ENCODE data around the gene UCN3.

Gene UCN3, protein sequence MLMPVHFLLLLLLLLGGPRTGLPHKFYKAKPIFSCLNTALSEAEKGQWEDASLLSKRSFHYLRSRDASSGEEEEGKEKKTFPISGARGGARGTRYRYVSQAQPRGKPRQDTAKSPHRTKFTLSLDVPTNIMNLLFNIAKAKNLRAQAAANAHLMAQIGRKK

DNA sequence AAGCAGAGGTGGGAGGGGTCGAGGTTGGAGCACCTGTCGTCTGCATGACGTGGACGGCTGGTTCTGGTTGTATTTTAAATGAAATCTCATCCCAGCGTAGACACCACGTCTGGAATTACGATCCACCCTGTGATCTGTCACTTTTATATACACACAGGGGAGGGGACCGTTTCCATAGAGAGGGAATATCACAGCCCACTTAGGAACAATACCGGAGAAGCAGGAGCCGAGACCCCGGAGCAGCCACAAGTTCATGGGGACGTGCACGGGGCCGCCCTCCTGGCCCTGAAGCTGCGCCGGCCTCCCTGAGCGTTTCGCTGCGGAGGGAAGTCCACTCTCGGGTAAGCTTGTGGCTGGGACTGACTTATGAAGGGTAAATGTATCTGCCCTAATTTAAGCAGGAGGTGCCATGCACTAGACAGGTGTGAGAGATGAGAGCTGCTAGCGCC, at the start of gene UCN3:
Gene UCN3, plus strand, starts transcription at position 77 of the 449 bp plus-strand sequence. CDS start 8,755 bp downstream, outside the sequence.
- DNase-seq (ENCODE audit: low spot score): no peak

DNA sequence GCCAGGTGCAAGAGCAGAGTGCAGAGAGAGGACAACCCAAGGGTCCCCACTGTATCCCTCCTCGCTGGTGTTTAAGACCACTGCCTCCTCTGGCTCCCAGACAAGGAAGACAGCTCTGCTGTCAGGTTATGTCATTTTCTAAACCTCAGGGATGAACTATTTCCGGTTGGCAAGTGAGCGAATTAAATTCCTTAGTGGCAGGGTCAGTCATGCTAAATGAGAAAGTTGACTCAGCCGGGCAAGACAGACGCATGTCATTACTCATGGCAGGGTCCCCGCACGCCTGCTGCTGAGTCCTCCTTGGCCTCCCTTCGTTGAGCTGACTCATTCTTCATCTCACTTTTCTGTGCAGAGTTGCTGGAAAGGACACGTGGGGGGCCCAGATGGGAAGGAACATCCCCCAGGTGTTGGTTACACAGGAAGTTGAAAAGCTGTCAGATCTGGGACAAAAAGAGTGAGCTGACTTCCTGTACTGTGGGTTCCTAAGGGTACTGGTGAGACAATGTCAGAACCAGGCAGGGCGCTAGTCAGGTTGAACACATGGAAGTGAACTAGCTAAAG, 47.1 kb upstream of the UCN3 start:
- DNase-seq (ENCODE audit: low spot score): no peak

DNA sequence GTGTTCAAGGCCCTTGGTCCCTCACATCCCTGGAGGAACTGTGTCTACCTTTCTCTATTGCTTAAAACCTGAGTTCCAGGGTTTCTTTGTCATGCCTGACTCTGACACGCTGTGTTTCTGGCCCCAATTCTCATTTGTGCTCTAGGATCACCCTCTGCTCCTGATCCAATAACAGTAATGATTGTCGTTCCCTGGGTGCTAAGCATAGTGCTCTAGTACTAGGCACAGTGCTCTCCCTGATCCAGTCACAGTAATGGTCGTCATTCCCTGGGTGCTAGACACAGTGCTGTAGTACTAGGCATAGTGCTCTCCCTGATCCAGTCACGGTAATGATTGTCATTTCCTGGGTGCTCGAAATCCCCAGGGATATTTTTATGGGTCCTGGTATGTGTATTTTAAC, 46.6 kb upstream of the UCN3 start:
- no peak for DNase-seq (ENCODE audit: low spot score)

DNA sequence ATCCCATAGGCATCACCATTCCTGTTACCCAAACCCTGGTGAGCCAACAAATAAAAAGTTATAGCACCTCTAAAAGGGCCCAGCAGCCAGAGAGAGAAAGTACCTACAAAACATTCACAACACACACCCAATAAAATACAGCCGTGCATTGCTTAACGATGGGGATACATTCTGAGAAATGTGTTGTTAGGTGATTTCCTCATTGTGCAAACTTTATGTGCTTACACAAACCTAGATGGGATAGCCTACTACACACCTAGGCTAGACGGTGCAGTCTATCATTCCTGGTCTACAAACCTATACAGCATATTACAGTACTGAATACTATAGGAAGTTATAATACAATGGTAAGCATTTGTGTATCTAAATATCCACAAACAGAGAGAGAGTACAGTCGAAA, 44.9 kb upstream of the UCN3 start:
- no peak for DNase-seq (ENCODE audit: low spot score)

DNA sequence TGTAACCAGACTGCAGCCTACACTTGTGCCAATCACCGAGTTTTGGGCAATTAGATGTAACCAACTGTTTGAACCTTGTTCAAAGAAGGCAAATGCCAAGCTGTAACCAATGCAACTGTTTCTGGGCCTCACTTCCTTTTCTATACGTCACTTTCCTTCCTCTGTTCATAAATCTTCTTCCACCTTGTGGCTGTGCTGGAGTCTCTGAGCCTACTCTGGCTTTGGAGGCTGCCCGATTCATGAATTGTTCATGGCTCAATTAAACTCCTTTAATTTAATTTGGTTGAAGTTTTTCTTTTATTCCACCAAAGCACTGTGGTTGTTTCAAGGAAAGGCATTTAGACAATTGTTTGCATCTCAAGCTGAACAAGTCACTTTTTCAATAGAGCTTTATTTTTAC, 43.5 kb upstream of the UCN3 start:
- DNase-seq (ENCODE audit: low spot score): no peak

DNA sequence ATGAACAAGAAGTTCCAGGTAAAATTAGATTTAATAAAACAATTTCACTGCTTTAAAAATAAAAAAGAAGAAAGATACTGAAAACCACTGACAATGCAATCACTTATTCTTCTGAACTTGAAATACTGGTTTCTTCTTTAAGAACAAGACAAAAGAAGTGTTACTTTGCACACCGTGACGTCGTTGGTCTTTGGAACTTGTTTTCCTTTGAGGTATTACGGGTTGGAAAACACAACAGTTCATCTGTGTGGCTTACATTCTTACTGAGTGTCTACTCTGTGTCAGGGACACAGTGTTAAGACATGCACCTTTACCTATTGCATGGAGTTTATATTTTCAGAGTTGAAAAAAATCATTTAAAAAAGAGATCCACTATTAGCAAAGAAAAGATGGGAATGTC, 41.3 kb upstream of the UCN3 start:
- DNase-seq (ENCODE audit: low spot score): no peak

DNA sequence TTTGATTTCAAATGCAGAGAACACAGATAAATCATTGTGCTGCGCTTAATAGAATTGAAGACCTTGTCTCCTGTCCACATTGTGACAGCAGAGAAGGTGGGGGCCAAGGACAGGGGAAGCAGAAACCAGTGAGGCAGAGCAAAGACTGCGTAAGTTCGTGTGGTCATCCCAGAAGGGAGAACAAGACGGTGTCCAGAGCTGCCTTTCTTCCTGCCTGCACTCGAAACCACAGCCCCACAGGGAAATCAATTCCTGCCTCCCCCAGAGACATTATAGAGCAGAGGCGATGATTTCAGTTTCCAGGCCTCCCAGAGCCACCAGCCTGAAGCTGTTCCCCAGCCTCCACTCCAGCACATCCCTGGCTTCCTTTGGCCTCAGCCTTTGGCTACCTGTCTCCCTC, 39.7 kb upstream of the UCN3 start:
- DNase-seq (ENCODE audit: low spot score): no peak

DNA sequence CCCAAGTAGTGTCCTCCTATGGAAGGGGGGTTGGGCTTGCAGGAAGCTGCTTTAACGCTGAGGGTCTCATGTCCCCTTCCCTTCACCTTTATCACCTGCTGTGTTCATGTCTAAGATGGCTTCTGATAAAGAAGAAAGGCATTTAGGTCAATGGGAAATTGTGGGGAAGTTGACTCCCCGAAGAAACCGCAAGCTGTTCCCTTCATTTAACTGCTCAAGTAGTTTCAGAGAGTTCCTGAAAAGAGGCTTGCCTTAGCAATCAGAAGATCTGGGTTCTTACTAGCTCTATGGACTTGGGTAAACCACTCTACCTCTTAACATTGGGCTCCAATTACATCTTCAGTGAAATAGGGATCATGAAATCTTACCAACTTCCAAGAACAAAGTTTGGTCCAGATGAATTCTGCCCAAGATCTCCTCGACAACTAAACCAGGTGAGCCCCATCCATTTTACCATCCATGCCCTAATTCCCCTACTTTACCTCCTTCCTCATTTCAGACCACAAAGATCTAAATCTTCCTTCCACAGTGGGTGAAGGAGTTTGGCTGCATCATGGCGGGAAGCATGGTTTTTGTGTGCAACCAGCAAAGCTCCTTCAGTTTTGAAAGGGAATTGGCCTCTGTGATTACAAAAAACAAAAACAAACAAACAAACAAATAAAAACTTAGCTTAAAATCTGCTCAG, 30.4 kb upstream of the UCN3 start:
- no peak for DNase-seq (ENCODE audit: low spot score)

DNA sequence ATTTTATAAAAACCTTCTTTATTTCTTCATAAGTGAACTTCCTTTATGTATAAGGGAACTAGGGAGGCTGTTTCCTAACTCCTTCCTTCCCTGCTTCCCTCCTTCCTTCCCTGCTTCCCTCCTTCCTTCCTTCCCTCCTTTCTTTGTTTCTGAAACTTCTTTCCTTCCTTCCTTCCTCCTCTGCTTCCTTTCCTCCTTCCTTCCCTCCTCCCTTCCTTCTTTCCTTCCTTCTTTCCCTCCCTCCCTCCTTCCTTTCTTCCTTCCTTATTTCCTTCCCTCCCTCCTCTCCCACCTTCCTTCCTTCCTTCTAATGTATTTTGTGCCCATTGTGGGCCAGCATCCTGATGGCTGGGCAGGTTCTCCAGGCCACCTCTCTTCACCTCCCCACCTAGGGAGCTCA, 26.8 kb upstream of the UCN3 start:
- no peak for DNase-seq (ENCODE audit: low spot score)

DNA sequence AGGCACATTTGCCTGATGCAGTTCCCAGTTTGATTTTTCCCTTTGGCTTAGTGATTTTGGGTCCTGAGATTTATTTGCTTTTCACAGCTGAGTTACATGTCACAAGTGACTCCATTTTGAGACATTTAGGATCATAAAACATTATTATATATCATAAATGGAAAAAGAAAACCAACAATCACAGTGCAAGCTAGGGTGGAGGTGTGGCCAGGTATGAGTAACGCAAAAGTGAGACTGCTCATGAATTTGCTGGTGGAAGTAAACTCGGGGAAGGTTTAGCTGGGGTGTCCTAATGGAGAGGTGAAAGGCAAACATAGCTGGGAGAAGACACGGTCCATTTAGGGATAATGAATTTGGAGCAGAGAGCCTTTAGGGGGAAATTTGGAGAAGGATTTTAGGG, 21.7 kb upstream of the UCN3 start:
- DNase-seq (ENCODE audit: low spot score): no peak

DNA sequence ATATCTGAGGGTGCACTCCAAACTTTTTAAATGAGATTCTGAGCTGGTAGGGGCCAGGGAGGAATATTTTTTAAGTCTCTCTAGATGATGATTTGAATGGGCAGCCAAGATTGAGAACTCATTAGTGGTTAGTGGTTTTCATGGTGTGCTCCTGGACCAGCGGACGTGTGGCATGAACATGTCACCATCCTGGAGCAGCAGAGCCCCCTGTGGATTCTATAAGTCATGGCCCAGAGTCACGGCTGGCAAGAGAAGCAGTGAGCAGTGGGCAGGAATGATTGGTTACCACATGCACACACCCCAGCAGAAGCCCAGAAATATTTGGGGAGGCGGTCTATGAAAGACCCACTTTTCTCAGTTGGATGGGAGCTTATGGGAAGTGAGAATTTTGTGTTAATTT, 21.2 kb upstream of the UCN3 start:
- DNase-seq (ENCODE audit: low spot score): no peak

DNA sequence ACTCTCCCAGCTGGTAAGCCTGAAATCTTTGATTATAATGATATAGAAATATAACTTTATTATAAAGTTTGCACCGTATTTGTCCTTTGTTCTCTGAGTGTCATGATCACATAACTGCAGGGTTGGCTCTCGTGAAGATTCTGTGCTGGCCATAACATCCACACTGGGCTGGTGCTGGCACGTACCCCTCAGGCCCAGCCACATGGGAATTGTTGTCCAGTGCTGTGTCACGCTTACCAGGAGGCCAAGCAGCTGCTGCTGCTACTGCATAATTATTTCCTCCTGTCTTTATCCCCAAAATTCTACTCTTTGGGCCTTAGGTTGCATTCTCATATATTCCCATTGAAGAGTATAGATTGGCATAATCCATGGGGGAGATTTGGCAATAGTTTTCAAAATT, 20.8 kb upstream of the UCN3 start:
- no peak for DNase-seq (ENCODE audit: low spot score)

DNA sequence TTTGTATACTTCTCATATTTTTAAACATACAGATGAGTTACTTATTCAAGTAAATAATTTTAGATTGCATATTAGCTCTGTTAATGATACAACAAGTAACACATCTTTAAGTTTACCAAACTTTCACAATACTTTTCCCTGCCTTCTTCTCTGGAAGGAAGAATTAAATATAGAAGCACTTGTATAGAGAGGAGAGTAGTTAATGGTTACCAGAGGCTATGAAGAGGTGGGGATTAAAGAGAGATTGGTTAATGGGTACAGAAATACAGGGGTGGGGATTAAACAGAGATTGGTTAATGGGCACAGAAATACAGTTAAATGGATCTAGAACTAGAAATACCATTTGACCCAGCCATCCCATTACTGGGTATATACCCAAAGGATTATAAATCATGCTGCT, 20.0 kb upstream of the UCN3 start:
- no peak for DNase-seq (ENCODE audit: low spot score)

DNA sequence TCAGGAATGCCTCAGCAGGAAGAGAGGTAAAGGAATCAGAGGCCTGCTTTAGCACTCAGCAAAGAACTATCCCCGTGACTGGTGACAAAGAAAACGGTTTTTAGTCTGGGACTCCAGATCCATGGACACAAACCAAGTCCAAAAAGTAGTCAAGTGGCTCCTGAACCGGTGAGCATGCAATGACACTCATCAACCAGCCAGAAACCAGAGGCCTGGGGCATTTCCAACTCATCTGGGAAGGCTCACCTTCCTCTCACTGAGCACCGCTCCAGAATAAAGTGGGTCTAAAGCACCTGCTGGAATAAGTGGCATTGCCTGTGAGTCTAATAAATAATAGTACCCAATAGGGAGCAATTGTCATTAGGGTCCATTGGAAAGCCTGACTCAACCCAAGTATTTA, 17.9 kb upstream of the UCN3 start:
- no peak for DNase-seq (ENCODE audit: low spot score)

DNA sequence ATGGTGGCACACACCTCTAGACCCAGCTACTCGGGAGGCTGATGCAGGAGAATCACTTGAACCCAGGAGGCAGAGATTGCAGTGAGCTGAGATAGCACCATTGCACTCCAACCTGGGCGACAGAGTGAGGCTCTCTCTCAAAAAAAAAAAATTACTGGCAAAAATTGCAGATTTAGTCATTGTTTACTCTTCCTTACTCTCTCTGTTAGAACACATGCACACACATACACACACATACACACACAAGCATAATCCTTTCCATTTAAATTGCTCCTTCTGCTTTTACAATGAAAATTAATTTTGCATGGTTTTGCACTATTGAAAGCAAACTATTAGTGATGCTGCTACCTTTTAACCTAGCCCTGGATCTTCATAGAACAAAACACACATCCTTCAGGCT, 15.4 kb upstream of the UCN3 start:
- no peak for DNase-seq (ENCODE audit: low spot score)

DNA sequence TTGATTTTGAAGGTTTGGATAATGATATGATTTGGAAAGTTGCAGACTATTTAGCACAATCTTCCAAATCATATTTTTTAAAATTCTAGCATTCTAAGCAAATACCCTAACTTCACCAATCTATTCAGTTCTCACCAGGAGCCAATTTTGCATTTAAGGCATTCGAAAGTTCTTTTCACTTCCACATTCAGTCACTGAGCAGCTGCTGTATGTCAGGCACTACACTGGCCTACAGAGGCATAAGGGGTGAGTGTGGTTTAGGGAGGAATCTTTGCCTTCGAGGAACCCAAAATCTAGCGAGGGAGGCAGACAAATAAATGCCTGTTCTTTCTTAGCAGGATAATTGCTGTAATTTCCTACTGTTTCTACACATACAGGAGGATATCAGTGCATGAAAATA, 10.7 kb upstream of the UCN3 start:
- no peak for DNase-seq (ENCODE audit: low spot score)

DNA sequence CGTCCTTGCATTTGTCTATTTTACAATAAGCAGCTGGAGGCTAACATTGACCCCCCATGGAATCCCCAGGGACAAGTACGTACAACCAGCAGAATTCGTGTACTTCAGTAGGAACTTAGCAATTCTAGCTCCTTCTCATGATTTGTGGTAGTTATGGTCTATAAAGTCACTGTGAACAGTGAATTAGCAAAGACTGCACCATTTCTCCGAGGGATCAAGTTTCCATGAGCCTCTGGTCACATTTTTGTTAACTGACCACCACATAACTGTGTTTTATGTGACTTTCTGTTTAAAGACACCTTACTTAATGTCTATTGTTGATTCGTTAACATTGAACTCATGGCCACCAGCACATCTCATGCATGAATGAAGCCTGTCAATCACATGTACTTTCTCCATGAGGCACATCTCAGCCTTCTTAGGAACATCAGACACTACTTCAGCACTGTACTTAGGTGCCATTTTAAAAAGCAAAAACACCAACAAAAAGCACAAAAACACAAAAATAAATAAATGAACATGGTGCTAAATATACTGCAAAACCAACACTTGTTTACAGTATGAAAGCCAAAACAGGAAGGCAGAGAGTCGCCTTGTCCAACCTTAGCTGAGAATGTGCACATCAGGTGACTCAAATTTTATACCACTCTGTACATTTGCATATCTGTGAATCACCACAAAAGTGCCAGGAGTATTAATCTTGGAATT, 9.0 kb upstream of the UCN3 start:
- DNase-seq (ENCODE audit: low spot score): no peak

DNA sequence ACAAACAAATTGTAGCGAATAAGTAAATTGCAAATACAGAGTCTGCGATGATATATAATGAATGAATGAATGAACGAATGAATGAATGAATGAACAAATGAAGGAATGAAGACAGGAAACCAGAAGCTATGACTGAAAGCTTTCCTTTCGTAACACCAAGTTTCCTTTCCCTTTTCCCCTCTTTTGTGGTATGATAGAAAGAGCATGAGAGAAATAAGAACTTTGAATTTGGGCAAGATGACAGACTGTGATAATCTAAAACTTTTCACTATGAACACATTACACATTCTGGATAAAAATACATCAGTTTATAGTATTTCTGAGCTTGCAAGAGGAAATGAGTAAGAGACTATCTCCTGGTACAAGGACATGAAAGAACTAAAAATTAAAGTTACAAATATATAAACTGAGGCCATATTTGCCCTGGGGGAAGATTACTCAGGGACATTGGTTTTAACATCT, 8.4 kb upstream of the UCN3 start:
- no peak for DNase-seq (ENCODE audit: low spot score)

DNA sequence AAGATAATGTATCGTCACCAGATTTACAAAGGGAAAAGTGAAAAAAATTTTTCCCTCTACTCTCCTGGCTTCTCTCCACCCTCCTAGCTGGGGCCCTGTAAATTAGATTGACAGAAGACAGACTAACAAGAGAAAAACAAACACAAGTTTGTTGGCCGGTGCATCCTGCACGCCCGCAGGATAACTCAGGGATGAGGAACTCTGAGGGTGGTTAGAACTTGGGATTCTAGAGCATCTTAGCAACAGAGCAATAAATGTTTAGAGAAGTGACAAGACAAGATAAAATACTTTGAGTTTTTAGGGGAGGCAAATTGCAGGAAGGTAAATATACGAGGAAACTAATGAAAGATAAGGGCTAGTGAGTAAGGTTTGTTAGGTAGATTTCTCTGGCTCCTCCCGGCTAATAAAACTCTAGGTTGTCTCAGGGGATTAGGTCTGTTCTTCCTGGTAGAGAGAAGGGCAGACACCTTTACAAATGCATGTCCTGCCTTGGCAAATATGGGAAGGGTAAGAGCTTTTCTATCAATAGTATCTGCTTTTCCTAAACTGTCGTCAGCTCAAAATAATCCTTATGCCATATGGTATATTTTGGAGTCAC, 4.3 kb upstream of the UCN3 start:
- no peak for DNase-seq (ENCODE audit: low spot score)

DNA sequence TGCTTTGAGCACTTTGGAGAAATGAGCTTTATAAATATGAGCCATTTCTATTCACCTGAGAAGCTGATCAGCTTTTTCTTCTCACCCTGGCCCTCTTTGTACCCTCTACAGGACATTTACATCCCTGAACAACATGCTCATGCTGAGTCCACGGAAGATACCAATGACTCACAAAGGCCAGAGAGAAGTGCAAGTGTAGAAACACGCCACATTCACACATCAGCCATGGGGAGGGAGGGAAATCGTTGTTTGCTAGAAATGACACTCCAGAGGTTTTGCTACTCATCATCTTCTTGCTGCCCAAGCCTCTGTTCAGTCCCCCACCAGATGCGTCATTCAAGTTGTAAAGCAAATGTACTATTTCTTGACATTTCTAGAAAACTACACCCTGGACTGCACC, 2.8 kb upstream of the UCN3 start:
- no peak for DNase-seq (ENCODE audit: low spot score)

DNA sequence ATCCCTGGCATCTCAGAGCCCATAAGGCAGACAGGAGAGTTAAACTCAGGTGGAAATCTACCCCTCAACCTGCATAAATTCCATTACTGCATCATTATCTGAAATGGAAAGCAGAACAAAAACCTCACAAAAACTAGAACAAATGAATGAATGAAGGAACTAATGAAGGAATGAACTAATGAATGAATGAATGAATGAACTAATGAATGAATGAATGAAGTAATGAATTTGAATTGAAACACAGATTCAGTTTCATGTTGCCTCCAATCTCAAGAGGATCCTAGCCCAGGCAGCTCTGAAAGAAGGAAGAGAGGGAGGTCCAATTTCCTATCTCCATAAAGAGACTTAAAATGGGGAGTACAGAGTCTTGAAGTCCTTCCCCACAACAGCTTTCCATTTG, 1.9 kb upstream of the UCN3 start:
- DNase-seq (ENCODE audit: low spot score): no peak

DNA sequence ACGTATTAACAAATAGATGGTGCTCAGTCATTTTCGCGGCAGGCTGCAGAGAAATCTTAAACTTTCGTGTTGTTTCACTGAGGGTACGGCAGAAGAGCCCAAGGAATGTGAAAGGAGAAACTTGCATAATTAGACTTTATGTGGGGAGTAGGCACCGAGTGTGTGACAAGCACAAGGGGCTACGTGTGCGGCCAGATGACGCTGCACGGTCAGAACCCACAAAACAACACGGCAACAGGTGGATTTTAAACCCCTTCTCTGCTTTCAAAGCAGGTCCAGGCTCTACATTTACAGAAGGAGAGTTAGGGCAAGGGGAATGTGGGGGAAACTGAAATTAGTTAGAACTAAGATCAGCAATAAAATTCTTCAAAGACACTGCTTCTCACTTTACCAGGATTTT, 392 bp upstream of the UCN3 start:
- no peak for DNase-seq (ENCODE audit: low spot score)

DNA sequence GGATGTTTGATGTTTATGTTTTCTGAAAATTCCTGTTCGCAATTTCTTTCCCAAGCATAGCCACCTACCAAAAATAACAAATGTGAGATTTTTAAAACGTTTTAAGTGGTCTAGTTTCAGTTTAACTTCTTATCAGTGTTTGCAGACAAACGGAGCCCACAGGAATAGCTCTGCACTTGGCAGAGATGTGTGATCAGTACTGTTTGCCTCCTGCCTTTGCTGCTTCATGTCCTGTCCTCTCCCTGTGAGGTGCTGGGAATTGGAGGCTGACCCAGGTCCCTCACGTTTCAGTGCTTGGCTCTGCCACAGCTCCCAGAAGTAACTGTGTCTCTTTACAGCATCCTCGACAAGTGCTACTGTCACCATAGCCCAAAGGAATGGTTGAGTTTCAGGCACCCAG, 1.2 kb downstream of the UCN3 start:
- no peak for DNase-seq (ENCODE audit: low spot score)
